Parathyroid adenoma (tissue), 2 donors: Measurements from ENCODE around the gene LRP1B.

Experiments
- H2AFZ ChIP-seq: fragments of 300-600 bp; sonication (generic); one replicate; pipeline ENCODE4 v1.7.0; 2017; ENCODE audit warnings: antibody characterized with exemption, mild to moderate bottlenecking
- H3K27ac ChIP-seq: fragments of 300-600 bp; sonication (generic); one replicate; pipeline ENCODE4 v1.7.0; 2017
- H3K27me3 ChIP-seq: fragments of 300-600 bp; sonication (generic); one replicate; pipeline ENCODE4 v1.7.0; 2017; ENCODE audit warnings: low read length; ENCODE audit not compliant: control insufficient read depth, insufficient read depth
- H3K36me3 ChIP-seq: fragments of 300-600 bp; sonication (generic); one replicate; pipeline ENCODE4 v1.7.0; 2017; ENCODE audit warnings: low read length; ENCODE audit not compliant: control insufficient read depth, insufficient read depth
- H3K4me1 ChIP-seq: fragments of 300-600 bp; sonication (generic); one replicate; pipeline ENCODE4 v1.7.0; 2017; ENCODE audit warnings: control low read depth
- H3K4me2 ChIP-seq: fragments of 300-600 bp; sonication (generic); one replicate; pipeline ENCODE4 v1.7.0; 2017; ENCODE audit warnings: low read length
- H3K4me3 ChIP-seq: fragments of 300-600 bp; sonication (generic); one replicate; pipeline ENCODE4 v1.7.0; 2017; ENCODE audit warnings: low read depth, low read length
- H3K79me2 ChIP-seq: fragments of 300-600 bp; sonication (generic); one replicate; pipeline ENCODE4 v1.7.0; 2017; ENCODE audit warnings: control low read depth
- H3K9ac ChIP-seq: fragments of 300-600 bp; sonication (generic); one replicate; pipeline ENCODE4 v1.7.0; 2017; ENCODE audit warnings: mild to moderate bottlenecking
- H3K9me3 ChIP-seq: fragments of 300-600 bp; sonication (generic); one replicate; pipeline ENCODE4 v1.7.0; 2017; ENCODE audit warnings: low read length; ENCODE audit not compliant: control insufficient read depth
- CTCF ChIP-seq: fragments of 300-600 bp; sonication (generic); IDR thresholded peaks from one replicate; pipeline ENCODE4 v1.7.0; 2017; ENCODE audit warnings: antibody characterized with exemption, mild to moderate bottlenecking
- donor health status: primary hyperparathyroidism.

LRP1B gene

GRCh38 chr2:140949932-140950331, 1180.9 kb downstream of the LRP1B start:
- Histone ChIP-seq H3K36me3 (no peaks in the 10 kb centered on the region), H3K4me3 (no peak overlapping the region), H3K9me3 (no peaks in the 10 kb centered on the region), H2AFZ (no peak overlapping the region), H3K27me3 (no peaks in the 10 kb centered on the region), H3K27ac (no peak overlapping the region), H3K4me2 (no peak overlapping the region), H3K79me2 (no peaks in the 10 kb centered on the region), H3K4me1 (no peaks in the 10 kb centered on the region), H3K9ac (no peak overlapping the region)
- no peak for TF ChIP-seq CTCF

DNA sequence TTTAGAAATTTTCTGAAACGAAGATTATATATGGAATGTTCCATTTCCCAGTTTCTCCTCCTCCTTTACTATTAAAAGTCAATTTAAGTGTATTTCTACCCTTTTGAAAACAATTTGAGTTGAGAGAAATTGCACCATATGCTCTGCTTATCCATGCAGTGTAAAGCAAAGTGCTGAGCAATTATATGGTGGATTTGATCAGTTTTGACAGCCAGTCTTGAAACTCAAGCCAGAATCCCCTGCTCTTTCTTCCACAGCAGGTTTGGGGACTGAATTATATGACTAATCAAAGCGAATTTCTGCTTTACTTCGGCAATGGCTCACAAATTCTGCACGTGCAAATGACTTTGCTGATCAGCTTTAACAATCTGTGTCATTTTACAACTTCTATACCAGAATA, 1183.6 kb downstream of the LRP1B start:
- Histone ChIP-seq H3K27ac (no peak overlapping the region), H3K9me3 (no peaks in the 10 kb centered on the region), H3K4me3 (no peak overlapping the region), H3K9ac (no peak overlapping the region), H3K79me2 (no peaks in the 10 kb centered on the region), H3K36me3 (no peaks in the 10 kb centered on the region), H2AFZ (no peak overlapping the region), H3K27me3 (no peaks in the 10 kb centered on the region), H3K4me2 (no peak overlapping the region), H3K4me1 (no peaks in the 10 kb centered on the region)
- no peak for TF ChIP-seq CTCF

- no peaks in the 10 kb centered on the region for H3K4me1 ChIP-seq
- TF ChIP-seq CTCF, result no peak
- no peak overlapping the region for H2AFZ ChIP-seq
- H3K4me2 ChIP-seq, result no peak overlapping the region
- no peaks in the 10 kb centered on the region for H3K36me3 ChIP-seq
- H3K9me3 ChIP-seq, result no peaks in the 10 kb centered on the region
- H3K27ac ChIP-seq, result no peak overlapping the region
- H3K9ac ChIP-seq, result no peak overlapping the region
- no peak overlapping the region for H3K4me3 ChIP-seq
- no peaks in the 10 kb centered on the region for H3K79me2 ChIP-seq
- H3K27me3 ChIP-seq, result no peaks in the 10 kb centered on the region
Observed at GRCh38 chr2:140943867-140944266, 1186.9 kb downstream of the LRP1B start.

DNA sequence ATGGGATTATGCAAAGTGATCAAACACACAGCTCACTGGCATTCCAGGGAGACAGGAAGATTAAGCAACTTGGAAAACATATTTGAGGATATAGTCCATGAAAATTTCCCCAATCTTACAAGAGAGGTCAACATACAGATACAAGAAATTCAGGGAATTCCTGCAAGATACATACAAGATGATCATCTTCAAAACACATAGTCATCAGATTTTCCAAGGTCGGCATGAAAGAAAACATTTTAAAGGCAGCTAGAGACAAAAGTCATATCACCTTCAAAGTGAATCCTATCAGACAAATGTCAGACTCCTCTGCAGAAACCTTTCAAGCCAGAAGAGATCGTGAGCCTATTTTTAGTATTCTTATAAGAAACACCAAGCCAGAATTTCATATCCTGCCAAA, 1188.5 kb downstream of the LRP1B start:
- Histone ChIP-seq H3K4me3 (no peak overlapping the region), H2AFZ (no peak overlapping the region), H3K4me1 (no peaks in the 10 kb centered on the region), H3K79me2 (no peaks in the 10 kb centered on the region), H3K27me3 (no peaks in the 10 kb centered on the region), H3K9ac (no peak overlapping the region), H3K27ac (no peak overlapping the region), H3K9me3 (no peaks in the 10 kb centered on the region), H3K4me2 (no peak overlapping the region), H3K36me3 (no peaks in the 10 kb centered on the region)
- TF ChIP-seq CTCF, result no peak

DNA sequence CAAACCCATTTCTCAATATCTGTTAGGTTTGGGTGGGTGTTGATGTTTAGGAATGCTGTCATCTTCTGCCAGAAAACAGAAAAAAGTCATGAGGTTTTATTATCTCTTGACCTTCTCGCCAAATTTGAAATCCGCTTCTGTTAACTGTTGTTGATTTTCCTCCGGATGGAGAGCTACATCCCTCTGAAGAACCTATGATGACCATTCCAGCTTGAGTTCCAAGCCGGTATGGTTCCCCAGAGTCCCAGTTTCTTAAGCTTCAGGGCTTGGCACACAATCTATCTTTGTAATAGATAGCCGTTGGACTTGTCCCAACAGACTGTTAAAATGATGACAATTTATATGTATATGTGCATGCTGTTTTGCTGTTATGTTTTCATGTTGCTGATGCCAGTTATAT, 1201.0 kb downstream of the LRP1B start:
- H3K27ac ChIP-seq, result no peak overlapping the region
- H3K9me3 ChIP-seq, result no peaks in the 10 kb centered on the region
- H3K4me1 ChIP-seq, result no peaks in the 10 kb centered on the region
- H3K36me3 ChIP-seq, result no peaks in the 10 kb centered on the region
- H3K79me2 ChIP-seq, result no peaks in the 10 kb centered on the region
- no peaks in the 10 kb centered on the region for H3K27me3 ChIP-seq
- no peak overlapping the region for H3K4me3 ChIP-seq
- no peak overlapping the region for H3K9ac ChIP-seq
- no peak overlapping the region for H3K4me2 ChIP-seq
- H2AFZ ChIP-seq, result no peak overlapping the region
- TF ChIP-seq CTCF, result no peak
